Body of pancreas (tissue), 4 donors: ENCODE results near the gene ZKSCAN1.

Experiments
- CTCF ChIP-seq, 7 experiments: fragments of 450-650 bp in 4 of 7; fragments of 200-600 bp in 3 of 7; sonication (generic) in 3 of 7; IDR thresholded peaks; one replicate each; pipeline ENCODE4 v1.5.1; 2016 to 2019; ENCODE audit warnings: antibody characterized with exemption in 7 of 7
- POLR2A ChIP-seq, 3 donors: fragments of 450-650 bp; IDR thresholded peaks; one replicate each; pipeline ENCODE4 v1.6.1; 2016; ENCODE audit warnings: antibody characterized with exemption in 3 of 3, mild to moderate bottlenecking in 2 of 3

- TF ChIP-seq POLR2A (IDR thresholded peaks at IDR 0.05): no peak
- no peak for TF ChIP-seq CTCF (IDR thresholded peaks at IDR 0.05)
These were observed 25.2 kb downstream of the ZKSCAN1 start for GRCh38 chr7:100040575-100040974.
